Measurements from ENCODE around the gene RAB25. TPM values are rescaled to one million over a fixed set of nuclear protein-coding genes. Genes with fewer than 3 reads are reported as not detected.

Gene RAB25
- polyA plus RNA-seq, 1 experiment: not detected

GRCh38 chr1:156073110-156073687 is 12.2 kb downstream of the RAB25 start:
- TF ChIP-seq CTCF (IDR thresholded peaks at IDR 0.05; ENCODE audit: low read depth, low read length): no peak
- Histone ChIP-seq H3K27me3 (ENCODE audit: control insufficient read depth, insufficient read depth, low read length) (no peaks in the 10 kb centered on the region), H3K27ac (ENCODE audit: low read depth, low read length) (no peak overlapping the region), H3K9me3 (ENCODE audit: control insufficient read depth, insufficient read depth, low read length) (no peaks in the 10 kb centered on the region; the same call in 1 of the 2 replicates), H3K4me3 (ENCODE audit: low read depth, low read length) (no peak overlapping the region)
- ChIA-PET CTCF (interaction anchor here (0.6 to 1.1 kb wide), 2 partner anchors 55 to 159 kb away, joined by 3 to 4 read pairs; no protein-coding TSS in a partner anchor), POLR2A (interaction anchor here (0.6 kb wide), 1 partner anchor 44 kb away, joined by 3 read pairs; no protein-coding TSS in a partner anchor)
- DNase-seq (ENCODE audit: low read depth, low spot score): no peak

- H3K27ac ChIP-seq (ENCODE audit: low read depth, low read length): no peak overlapping the region
- H3K27me3 ChIP-seq (ENCODE audit: control insufficient read depth, insufficient read depth, low read length): no peaks in the 10 kb centered on the region
- POLR2A ChIA-PET: no interaction called here
- no peak for TF ChIP-seq CTCF (IDR thresholded peaks at IDR 0.05; ENCODE audit: low read depth, low read length)
- no peak for DNase-seq (ENCODE audit: low read depth, low spot score)
- no peaks in the 10 kb centered on the region; the same call in 1 of the 2 replicates for H3K9me3 ChIP-seq (ENCODE audit: control insufficient read depth, insufficient read depth, low read length)
- no peak overlapping the region for H3K4me3 ChIP-seq (ENCODE audit: low read depth, low read length)
- CTCF ChIA-PET: interaction anchor here (1.1 kb wide), 1 partner anchor 55 kb away, joined by 3 read pairs; no protein-coding TSS in a partner anchor
Observed at GRCh38 chr1:156073740-156074139, 12.8 kb downstream of the RAB25 start.

- CTCF ChIA-PET: interaction anchor here (1.4 to 2.4 kb wide), 3 partner anchors 8 to 150 kb away, joined by 5 to 12 read pairs (median 6); no protein-coding TSS in a partner anchor
- no peaks in the 10 kb centered on the region; the same call in 1 of the 2 replicates for H3K9me3 ChIP-seq (ENCODE audit: control insufficient read depth, insufficient read depth, low read length)
- POLR2A ChIA-PET: no interaction called here
- H3K4me3 ChIP-seq (ENCODE audit: low read depth, low read length): no peak overlapping the region
- TF ChIP-seq CTCF (IDR thresholded peaks at IDR 0.05; ENCODE audit: low read depth, low read length): no peak
- H3K27ac ChIP-seq (ENCODE audit: low read depth, low read length): no peak overlapping the region
- H3K27me3 ChIP-seq (ENCODE audit: control insufficient read depth, insufficient read depth, low read length): no peaks in the 10 kb centered on the region
- no peak for DNase-seq (ENCODE audit: low read depth, low spot score)
Observed at GRCh38 chr1:156074661-156075060, 13.7 kb downstream of the RAB25 start.

- no peak for TF ChIP-seq CTCF (IDR thresholded peaks at IDR 0.05; ENCODE audit: low read depth, low read length)
- Histone ChIP-seq H3K27me3 (ENCODE audit: control insufficient read depth, insufficient read depth, low read length) (no peaks in the 10 kb centered on the region), H3K27ac (ENCODE audit: low read depth, low read length) (no peak overlapping the region), H3K4me3 (ENCODE audit: low read depth, low read length) (no peak overlapping the region), H3K9me3 (ENCODE audit: control insufficient read depth, insufficient read depth, low read length) (no peaks in the 10 kb centered on the region; the same call in 1 of the 2 replicates)
- ChIA-PET POLR2A (no interaction called here), CTCF (interaction anchor here (1.4 to 2.4 kb wide), 3 partner anchors 9 to 150 kb away, joined by 5 to 12 read pairs (median 6); no protein-coding TSS in a partner anchor)
- DNase-seq (ENCODE audit: low read depth, low spot score): no peak
Observed at GRCh38 chr1:156075162-156075561, 14.2 kb downstream of the RAB25 start.

GRCh38 chr1:156075775-156076204 is 14.8 kb downstream of the RAB25 start:
- Histone ChIP-seq H3K4me3 (ENCODE audit: low read depth, low read length) (no peak overlapping the region), H3K27me3 (ENCODE audit: control insufficient read depth, insufficient read depth, low read length) (no peaks in the 10 kb centered on the region), H3K9me3 (ENCODE audit: control insufficient read depth, insufficient read depth, low read length) (no peaks in the 10 kb centered on the region; the same call in 1 of the 2 replicates), H3K27ac (ENCODE audit: low read depth, low read length) (no peak overlapping the region)
- CTCF ChIA-PET: interaction anchor here (1.4 to 2.4 kb wide), 3 partner anchors 9 to 149 kb away, joined by 5 to 12 read pairs (median 6); no protein-coding TSS in a partner anchor
- POLR2A ChIA-PET: no interaction called here
- DNase-seq (ENCODE audit: low read depth, low spot score): no peak
- TF ChIP-seq CTCF (IDR thresholded peaks at IDR 0.05; ENCODE audit: low read depth, low read length): no peak

All from AG04450 (cell line).